HEK293 (cell line): Measurements from ENCODE around the gene DPYSL5.

Source experiments
- SETDB1 ChIP-seq: IDR thresholded peaks from one replicate; pipeline ENCODE4 v1.6.1; 2017; ENCODE audit warnings: mild to moderate bottlenecking, low read length, moderate library complexity, mixed read lengths; ENCODE audit not compliant: insufficient read length
- YY1 ChIP-seq: fragments of 450-650 bp; formaldehyde crosslinking; IDR thresholded peaks from 2 replicates; pipeline ENCODE4 v1.5.1; 2018; ENCODE audit warnings: missing biosample characterization, missing genetic modification characterization
- ZNF133 ChIP-seq: fragments of 450-650 bp; formaldehyde crosslinking; IDR thresholded peaks from 2 replicates; pipeline ENCODE4 v1.5.1; 2016; ENCODE audit warnings: missing biosample characterization, missing genetic modification characterization
- ZNF585B ChIP-seq: fragments of 450-650 bp; formaldehyde crosslinking; IDR thresholded peaks from 2 replicates; pipeline ENCODE4 v1.5.1; 2016; ENCODE audit warnings: missing biosample characterization, missing genetic modification characterization
- ZNF629 ChIP-seq: fragments of 450-650 bp; formaldehyde crosslinking; IDR thresholded peaks from 2 replicates; pipeline ENCODE4 v1.5.1; 2017; ENCODE audit warnings: missing biosample characterization, missing genetic modification characterization
- ZNF664 ChIP-seq: fragments of 450-650 bp; formaldehyde crosslinking; IDR thresholded peaks from 2 replicates; pipeline ENCODE4 v1.5.1; 2016; ENCODE audit warnings: missing biosample characterization, missing genetic modification characterization
- TF ChIP-seq, protein P1 (sequence below): fragments of 450-650 bp; formaldehyde crosslinking; IDR thresholded peaks from 2 replicates; pipeline ENCODE4 v1.5.1; 2016; ENCODE audit warnings: missing biosample characterization, missing genetic modification characterization
- TF ChIP-seq, protein P2 (sequence below): fragments of 450-650 bp; formaldehyde crosslinking; IDR thresholded peaks from 2 replicates; pipeline ENCODE4 v1.5.1; 2016; ENCODE audit warnings: missing biosample characterization, missing genetic modification characterization
- TF ChIP-seq, protein P3 (sequence below): fragments of 450-650 bp; formaldehyde crosslinking; IDR thresholded peaks from 2 replicates; pipeline ENCODE4 v1.5.1; 2016; ENCODE audit warnings: missing biosample characterization, missing genetic modification characterization
- TF ChIP-seq, protein P4 (sequence below): fragments of 450-650 bp; formaldehyde crosslinking; IDR thresholded peaks from 2 replicates; pipeline ENCODE4 v1.5.1; 2016; ENCODE audit warnings: missing biosample characterization, missing genetic modification characterization, low read depth

DNA sequence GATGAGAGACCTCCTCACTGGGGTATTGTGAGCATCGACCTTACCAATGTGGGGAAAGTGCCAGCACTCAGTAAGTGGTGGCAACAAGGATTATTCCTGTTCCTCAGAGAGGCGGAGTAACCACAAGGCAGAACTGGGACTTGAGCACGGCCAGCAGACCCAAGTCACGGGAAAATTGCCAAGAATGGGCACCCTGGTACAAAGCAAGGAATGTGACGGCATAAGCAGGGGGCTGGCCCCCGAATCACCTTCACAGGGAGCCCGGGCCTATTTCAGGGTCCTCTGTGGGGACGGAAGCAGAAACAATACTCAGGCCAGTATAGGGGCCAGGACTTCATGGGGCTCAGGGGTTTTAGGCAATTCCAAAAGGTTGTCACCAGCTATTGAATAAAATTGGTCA is 36.7 kb upstream of the DPYSL5 start:
- no peak for TF ChIP-seq ZNF133 (tag by site-specific recombination)
- TF ChIP-seq, protein P1, sequence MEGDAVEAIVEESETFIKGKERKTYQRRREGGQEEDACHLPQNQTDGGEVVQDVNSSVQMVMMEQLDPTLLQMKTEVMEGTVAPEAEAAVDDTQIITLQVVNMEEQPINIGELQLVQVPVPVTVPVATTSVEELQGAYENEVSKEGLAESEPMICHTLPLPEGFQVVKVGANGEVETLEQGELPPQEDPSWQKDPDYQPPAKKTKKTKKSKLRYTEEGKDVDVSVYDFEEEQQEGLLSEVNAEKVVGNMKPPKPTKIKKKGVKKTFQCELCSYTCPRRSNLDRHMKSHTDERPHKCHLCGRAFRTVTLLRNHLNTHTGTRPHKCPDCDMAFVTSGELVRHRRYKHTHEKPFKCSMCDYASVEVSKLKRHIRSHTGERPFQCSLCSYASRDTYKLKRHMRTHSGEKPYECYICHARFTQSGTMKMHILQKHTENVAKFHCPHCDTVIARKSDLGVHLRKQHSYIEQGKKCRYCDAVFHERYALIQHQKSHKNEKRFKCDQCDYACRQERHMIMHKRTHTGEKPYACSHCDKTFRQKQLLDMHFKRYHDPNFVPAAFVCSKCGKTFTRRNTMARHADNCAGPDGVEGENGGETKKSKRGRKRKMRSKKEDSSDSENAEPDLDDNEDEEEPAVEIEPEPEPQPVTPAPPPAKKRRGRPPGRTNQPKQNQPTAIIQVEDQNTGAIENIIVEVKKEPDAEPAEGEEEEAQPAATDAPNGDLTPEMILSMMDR (tag by site-specific recombination) = no peak
- TF ChIP-seq, protein P2, sequence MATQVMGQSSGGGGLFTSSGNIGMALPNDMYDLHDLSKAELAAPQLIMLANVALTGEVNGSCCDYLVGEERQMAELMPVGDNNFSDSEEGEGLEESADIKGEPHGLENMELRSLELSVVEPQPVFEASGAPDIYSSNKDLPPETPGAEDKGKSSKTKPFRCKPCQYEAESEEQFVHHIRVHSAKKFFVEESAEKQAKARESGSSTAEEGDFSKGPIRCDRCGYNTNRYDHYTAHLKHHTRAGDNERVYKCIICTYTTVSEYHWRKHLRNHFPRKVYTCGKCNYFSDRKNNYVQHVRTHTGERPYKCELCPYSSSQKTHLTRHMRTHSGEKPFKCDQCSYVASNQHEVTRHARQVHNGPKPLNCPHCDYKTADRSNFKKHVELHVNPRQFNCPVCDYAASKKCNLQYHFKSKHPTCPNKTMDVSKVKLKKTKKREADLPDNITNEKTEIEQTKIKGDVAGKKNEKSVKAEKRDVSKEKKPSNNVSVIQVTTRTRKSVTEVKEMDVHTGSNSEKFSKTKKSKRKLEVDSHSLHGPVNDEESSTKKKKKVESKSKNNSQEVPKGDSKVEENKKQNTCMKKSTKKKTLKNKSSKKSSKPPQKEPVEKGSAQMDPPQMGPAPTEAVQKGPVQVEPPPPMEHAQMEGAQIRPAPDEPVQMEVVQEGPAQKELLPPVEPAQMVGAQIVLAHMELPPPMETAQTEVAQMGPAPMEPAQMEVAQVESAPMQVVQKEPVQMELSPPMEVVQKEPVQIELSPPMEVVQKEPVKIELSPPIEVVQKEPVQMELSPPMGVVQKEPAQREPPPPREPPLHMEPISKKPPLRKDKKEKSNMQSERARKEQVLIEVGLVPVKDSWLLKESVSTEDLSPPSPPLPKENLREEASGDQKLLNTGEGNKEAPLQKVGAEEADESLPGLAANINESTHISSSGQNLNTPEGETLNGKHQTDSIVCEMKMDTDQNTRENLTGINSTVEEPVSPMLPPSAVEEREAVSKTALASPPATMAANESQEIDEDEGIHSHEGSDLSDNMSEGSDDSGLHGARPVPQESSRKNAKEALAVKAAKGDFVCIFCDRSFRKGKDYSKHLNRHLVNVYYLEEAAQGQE (tag by site-specific recombination) = no peak
- TF ChIP-seq, protein P3, sequence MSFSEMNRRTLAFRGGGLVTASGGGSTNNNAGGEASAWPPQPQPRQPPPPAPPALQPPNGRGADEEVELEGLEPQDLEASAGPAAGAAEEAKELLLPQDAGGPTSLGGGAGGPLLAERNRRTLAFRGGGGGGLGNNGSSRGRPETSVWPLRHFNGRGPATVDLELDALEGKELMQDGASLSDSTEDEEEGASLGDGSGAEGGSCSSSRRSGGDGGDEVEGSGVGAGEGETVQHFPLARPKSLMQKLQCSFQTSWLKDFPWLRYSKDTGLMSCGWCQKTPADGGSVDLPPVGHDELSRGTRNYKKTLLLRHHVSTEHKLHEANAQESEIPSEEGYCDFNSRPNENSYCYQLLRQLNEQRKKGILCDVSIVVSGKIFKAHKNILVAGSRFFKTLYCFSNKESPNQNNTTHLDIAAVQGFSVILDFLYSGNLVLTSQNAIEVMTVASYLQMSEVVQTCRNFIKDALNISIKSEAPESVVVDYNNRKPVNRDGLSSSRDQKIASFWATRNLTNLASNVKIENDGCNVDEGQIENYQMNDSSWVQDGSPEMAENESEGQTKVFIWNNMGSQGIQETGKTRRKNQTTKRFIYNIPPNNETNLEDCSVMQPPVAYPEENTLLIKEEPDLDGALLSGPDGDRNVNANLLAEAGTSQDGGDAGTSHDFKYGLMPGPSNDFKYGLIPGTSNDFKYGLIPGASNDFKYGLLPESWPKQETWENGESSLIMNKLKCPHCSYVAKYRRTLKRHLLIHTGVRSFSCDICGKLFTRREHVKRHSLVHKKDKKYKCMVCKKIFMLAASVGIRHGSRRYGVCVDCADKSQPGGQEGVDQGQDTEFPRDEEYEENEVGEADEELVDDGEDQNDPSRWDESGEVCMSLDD (tag by site-specific recombination) = no peak
- no peak for TF ChIP-seq YY1 (tag by site-specific recombination)
- TF ChIP-seq ZNF585B (tag by site-specific recombination) = no peak
- TF ChIP-seq ZNF664 = no peak
- TF ChIP-seq, protein P4, sequence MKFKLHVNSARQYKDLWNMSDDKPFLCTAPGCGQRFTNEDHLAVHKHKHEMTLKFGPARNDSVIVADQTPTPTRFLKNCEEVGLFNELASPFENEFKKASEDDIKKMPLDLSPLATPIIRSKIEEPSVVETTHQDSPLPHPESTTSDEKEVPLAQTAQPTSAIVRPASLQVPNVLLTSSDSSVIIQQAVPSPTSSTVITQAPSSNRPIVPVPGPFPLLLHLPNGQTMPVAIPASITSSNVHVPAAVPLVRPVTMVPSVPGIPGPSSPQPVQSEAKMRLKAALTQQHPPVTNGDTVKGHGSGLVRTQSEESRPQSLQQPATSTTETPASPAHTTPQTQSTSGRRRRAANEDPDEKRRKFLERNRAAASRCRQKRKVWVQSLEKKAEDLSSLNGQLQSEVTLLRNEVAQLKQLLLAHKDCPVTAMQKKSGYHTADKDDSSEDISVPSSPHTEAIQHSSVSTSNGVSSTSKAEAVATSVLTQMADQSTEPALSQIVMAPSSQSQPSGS = no peak
- no peak for TF ChIP-seq ZNF629
- no peak for TF ChIP-seq SETDB1
